Activated CD8-positive, alpha-beta memory T cell treated with anti-CD3 and anti-CD28 coated beads, Interleukin-2, amount 10 ng/mL, durations not matched to agents 7 days and 5 days (primary cell): ENCODE measurements around the gene CYB561D2. TPM values are rescaled to one million over a fixed set of nuclear protein-coding genes. Genes with fewer than 3 reads are reported as not detected.

ENCODE experiments used
- ATAC-seq: fragments of 150-1000 bp; cut with Tn5 transposase; one replicate; pipeline ENCODE4 v1.10.0; 2021; ENCODE audit warnings: moderate library complexity
- CTCF ChIA-PET: fragments of 350-600 bp; sonication (Branson Sonifier 250); formaldehyde crosslinking; loops from one replicate; lab custom pipeline; 2021; ENCODE audit warnings: antibody characterized with exemption; lab: Charles Lee
- DNase-seq: peaks from one replicate; pipeline ENCODE4 v3.0.0-alpha.2; 2020
- H3K27ac Mint-ChIP-seq: one replicate; pipeline ENCODE4 v1.8.0; 2021; ENCODE audit warnings: mild to moderate bottlenecking, mixed read lengths
- H3K27me3 Mint-ChIP-seq: one replicate; pipeline ENCODE4 v1.8.0; 2021; ENCODE audit warnings: mixed read lengths
- H3K36me3 Mint-ChIP-seq: one replicate; pipeline ENCODE4 v1.8.0; 2021; ENCODE audit warnings: mild to moderate bottlenecking, mixed read lengths
- H3K4me1 Mint-ChIP-seq: one replicate; pipeline ENCODE4 v1.8.0; 2021; ENCODE audit warnings: mixed read lengths
- H3K4me3 Mint-ChIP-seq: one replicate; pipeline ENCODE4 v1.8.0; 2021; ENCODE audit warnings: mild to moderate bottlenecking, moderate library complexity, mixed read lengths
- H3K9me3 Mint-ChIP-seq: one replicate; pipeline ENCODE4 v1.8.0; 2022; ENCODE audit warnings: low read depth, mixed read lengths
- total RNA-seq, 2 experiments: library from RNA; stranded (reverse); gene quantifications; one replicate each; pipeline ENCODE4 v1.2.3, GENCODE V29; 2021

Gene CYB561D2
- total RNA-seq, 2 experiments from 2014 or later = 35.1 to 37.7 TPM

GRCh38 chr3:50396502-50396901 lies 45.8 kb downstream of the CYB561D2 start:
- ATAC-seq (no peak), DNase-seq (no peak)
- no peak overlapping the region for H3K27ac Mint-ChIP-seq
- H3K27me3 Mint-ChIP-seq = no peaks in the 10 kb centered on the region
- peaks cover 14% of the 10 kb centered on the region for H3K4me1 Mint-ChIP-seq
- H3K9me3 Mint-ChIP-seq = no peaks in the 10 kb centered on the region
- no peaks in the 10 kb centered on the region for H3K36me3 Mint-ChIP-seq
- CTCF ChIA-PET = interaction anchor here (1.2 kb wide), 1 partner anchor 146 kb away, joined by 4 read pairs; no protein-coding TSS in a partner anchor
- H3K4me3 Mint-ChIP-seq = no peak overlapping the region

- peaks cover 4% of the 10 kb centered on the region for H3K27me3 Mint-ChIP-seq
- no peak for DNase-seq
- CTCF ChIA-PET = no interaction called here
- H3K36me3 Mint-ChIP-seq = no peaks in the 10 kb centered on the region
- H3K9me3 Mint-ChIP-seq = no peaks in the 10 kb centered on the region
- no peak overlapping the region for H3K4me3 Mint-ChIP-seq
- no peak for ATAC-seq
- H3K4me1 Mint-ChIP-seq = peaks cover 6% of the 10 kb centered on the region
- no peak overlapping the region for H3K27ac Mint-ChIP-seq
Observed at GRCh38 chr3:50401978-50402595, 51.4 kb downstream of the CYB561D2 start.

Other genes starting within 250 kb of the CYB561D2 start
- gene SEMA3F, start 195.5 kb upstream of the CYB561D2 start, total RNA-seq = under 1 TPM; 0.07 to 0.09 TPM
- not detected for gene GNAT1, start 159.3 kb upstream of the CYB561D2 start, total RNA-seq
- gene SLC38A3, start 145.6 kb upstream of the CYB561D2 start, total RNA-seq = not detected
- 100 to 1,000 TPM; 450 to 509 TPM for gene GNAI2, start 114.7 kb upstream of the CYB561D2 start, total RNA-seq
- gene SEMA3B, start 81.7 kb upstream of the CYB561D2 start, total RNA-seq = under 1 TPM; 0.16 to 0.70 TPM
- gene LSMEM2, start 71.8 kb upstream of the CYB561D2 start, total RNA-seq = not detected
- 100 to 1,000 TPM in 1 of 2 experiments, 10 to 100 TPM in 1; 74.8 to 103 TPM for gene IFRD2, start 58.4 kb upstream of the CYB561D2 start, total RNA-seq
- gene HYAL3, start 51.5 kb upstream of the CYB561D2 start, total RNA-seq = 10 to 100 TPM; 13.0 to 14.3 TPM
- 10 to 100 TPM; 23.1 to 37.3 TPM for gene NAA80, start 51.5 kb upstream of the CYB561D2 start, total RNA-seq
- under 1 TPM; 0.14 to 0.15 TPM for gene HYAL1, start 47.3 kb upstream of the CYB561D2 start, total RNA-seq
- 1 to 10 TPM; 7.4 TPM for gene HYAL2, start 28.1 kb upstream of the CYB561D2 start, total RNA-seq
- gene TUSC2, start 22.6 kb upstream of the CYB561D2 start, total RNA-seq = 10 to 100 TPM; 20.4 to 25.0 TPM
- 100 to 1,000 TPM; 124 to 205 TPM for gene RASSF1, start 10.0 kb upstream of the CYB561D2 start, total RNA-seq
- 1 to 10 TPM; 2.4 to 2.9 TPM for gene ZMYND10, start 5.1 kb upstream of the CYB561D2 start, total RNA-seq
- 10 to 100 TPM; 45.3 to 49.7 TPM for gene NPRL2, start 87 bp upstream of the CYB561D2 start, total RNA-seq
- 10 to 100 TPM; 19.8 to 23.0 TPM for gene TMEM115, start 8.7 kb downstream of the CYB561D2 start, total RNA-seq
- 1 to 10 TPM in 1 of 2 experiments, under 1 TPM in 1; 0.56 to 1.1 TPM for gene CACNA2D2, start 152.8 kb downstream of the CYB561D2 start, total RNA-seq
- 10 to 100 TPM; 15.6 to 17.8 TPM for gene C3orf18, start 216.9 kb downstream of the CYB561D2 start, total RNA-seq
- 10 to 100 TPM; 49.9 to 61.3 TPM for gene HEMK1, start 218.7 kb downstream of the CYB561D2 start, total RNA-seq